Dedifferentiated amniotic fluid mesenchymal stem cell (primary cell): ENCODE results near the gene UGT2B28.
"Not testable (repeated sequence)": the region's sequence is repeated elsewhere in the genome, so short reads cannot be mapped to it uniquely, and the experiment has no call there.

Source experiments
- DNase-seq: peaks from one replicate; pipeline ENCODE4 v3.0.0-alpha.2; 2016; ENCODE audit errors: extremely low spot score

UGT2B28 gene

DNA sequence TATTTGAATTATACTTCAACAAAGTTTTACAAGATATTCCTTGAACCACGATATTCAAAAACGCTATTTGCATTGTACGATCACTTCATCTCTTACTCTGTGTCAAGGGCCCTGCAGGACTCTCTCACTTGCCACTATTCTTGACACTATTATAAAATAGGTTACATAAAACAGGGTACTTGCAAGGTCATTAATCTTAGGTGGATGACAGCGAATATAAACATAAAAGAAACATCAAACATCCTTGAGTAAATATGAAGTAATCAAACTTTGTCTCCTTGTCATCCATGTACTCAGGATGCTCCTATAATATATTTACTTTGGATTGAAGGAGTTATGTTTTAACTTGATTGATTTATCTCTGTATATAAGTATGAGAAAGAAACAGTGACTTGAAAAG, at the start of gene UGT2B28:
TSS of gene UGT2B28 (plus strand) at position 395 of the 400 bp plus-strand sequence. CDS start 26 bp downstream, outside the sequence.
- not testable (repeated sequence) for DNase-seq

DNA sequence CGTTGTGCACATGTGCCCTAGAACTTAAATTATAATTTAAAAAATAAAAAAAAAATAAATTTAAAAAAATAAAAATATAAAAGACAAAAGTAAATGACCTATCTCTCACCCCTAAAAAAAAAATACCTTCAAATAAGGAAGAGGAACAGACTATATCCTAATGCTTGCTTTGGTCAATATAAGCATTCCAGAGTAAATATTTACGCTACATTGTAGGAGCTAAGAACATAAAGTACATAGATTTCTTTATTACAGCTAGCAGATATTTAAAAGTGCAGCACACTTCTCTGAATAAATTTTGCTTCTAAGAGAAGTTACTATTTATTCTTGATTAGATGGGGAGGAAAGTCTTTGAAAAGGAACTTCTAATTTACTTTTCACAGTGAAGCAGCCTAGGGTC, 41.2 kb upstream of the UGT2B28 start:
- DNase-seq, result no peak

DNA sequence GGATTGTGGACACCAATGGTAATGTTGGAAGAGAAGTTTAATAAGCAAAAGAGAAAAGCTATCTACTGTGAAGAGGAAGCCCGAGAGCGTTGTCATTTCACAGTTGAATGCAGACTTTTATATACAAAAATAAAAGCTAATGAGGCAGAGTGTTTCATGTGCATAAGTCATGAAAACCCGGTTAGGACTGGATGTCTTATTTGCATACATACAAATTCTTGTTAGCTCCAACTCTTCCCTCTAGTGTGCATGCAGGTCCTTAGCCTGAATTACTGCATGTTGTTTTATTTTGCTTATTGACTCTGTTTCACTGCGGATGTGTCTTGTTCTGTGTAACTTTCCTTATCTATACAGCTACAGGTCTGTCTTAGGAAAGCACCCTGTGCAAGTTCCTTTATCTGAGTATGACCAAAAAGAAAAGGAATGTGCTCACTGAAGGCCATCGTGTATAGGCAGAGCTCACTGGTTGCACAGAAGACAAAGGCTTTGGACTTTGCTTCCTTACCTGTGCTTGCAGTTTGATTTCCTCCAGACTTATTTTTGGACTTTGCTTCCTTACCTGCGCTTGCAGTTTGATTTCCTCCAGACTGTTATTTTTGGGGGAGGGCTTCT, 40.6 kb upstream of the UGT2B28 start:
- no peak for DNase-seq

DNA sequence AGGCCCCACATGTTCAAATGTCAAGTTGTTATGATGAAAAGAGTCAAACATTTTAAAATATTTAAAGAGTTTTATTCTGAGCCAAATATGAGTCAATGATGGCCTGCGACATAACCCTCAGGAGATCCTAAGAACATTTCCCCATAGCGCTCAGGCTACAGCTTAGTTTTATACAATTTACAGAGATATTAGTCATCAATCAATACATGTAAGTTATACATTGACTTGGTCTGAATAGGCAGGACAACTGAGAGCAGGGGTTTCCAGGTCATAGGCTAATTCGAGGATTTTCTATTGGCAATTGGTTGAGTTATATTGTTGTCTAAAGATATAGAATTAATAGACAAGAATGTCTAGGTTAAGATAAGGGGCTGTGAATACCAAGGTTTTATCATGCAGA, 39.5 kb upstream of the UGT2B28 start:
- not testable (repeated sequence) for DNase-seq

DNA sequence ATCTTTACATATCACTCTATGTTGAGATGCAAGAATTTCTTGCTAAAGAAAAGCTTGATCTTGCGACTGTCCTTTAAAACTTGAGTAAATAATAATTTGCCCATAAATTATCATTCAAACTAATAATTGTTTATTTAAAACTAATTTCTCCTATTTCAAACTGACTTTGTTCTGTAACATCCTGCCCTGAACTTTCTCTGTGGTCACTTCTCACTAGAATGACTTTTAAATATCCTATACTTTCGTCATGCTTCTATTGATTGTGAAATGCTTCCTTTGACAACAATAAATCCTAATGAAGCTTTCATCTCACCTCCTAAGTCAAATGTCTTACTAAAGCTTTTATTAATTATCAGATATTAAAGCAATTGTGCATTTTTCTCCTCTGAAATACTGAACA, 38.5 kb upstream of the UGT2B28 start:
- not testable (repeated sequence) for DNase-seq

DNA sequence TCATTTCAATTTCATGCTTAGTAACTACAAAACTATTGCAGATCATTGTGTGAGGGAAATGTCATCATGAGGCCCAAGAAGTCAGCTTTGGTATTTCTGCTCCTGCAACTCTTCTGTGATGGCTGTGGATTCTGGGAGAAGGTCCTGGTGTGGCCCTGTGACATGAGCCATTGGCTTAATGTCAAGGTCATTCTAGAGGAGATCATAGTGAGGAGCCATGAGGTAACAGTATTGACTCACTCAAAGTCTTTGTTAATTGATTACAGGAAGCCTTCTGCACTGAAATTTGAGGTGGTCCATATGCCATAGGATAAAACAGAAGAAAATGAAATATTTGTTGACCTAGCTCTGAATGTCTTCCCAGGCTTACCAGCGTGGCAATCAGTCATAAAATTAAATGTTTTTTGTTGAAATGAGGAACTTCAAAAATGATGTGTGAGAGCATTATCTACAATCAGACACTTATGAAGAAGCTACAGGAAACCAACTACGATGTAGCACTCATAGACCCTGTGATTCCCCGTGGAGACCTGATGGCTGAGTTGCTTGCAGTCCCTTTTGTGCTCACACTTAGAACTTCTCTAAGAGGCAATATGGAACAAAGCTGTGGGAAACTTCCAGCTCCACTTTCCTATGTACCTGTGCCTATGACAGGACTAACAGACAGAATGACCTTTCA, 37.6 kb upstream of the UGT2B28 start:
- not testable (repeated sequence) for DNase-seq

DNA sequence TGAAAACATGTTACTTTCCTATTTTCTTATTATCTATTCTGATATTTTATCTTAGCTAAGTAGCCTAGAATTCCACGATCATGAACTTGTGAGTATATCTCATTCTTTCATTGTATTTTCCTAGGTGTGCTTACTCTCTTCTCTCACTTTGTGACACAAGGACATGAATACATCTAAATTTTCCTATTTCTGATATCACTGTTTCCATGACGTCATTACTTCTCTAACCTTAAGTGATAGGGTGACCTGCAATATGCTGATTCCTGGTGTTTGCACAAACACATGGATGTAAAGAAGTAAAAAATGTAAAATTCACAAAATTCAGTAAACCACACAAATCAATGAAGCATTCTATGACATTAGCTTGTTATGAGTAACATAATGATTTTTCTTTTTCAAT, 29.4 kb upstream of the UGT2B28 start:
- not testable (repeated sequence) for DNase-seq

DNA sequence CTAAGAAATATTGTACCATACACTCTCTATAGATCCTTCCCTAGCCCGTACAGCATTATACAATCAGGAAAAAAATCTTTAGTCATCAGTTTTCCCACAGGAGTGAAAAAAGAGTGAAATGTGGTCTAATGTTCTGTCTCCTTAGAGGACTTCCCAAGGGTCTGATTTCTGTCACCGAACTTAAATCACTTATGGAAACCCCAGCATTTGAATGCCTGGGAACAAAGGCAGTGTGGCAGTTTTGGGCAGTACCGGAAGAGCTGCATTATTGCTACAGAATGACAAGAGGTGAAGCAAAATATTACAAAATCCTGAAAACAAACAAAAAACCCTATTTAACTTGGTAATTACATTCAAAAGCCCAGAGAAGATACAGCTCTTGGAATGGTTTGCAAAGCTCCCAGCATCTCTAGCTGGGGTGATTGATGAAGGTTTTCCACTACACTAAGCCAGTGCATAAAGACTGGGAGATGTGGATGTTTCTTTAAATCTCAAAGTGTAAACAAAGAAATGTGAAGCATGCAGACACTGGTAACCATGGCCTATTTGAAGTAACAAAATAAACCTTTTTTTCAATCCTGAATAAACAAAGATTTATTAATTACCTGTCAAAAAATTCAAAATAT, 27.0 kb upstream of the UGT2B28 start:
- DNase-seq, result not testable (repeated sequence)

DNA sequence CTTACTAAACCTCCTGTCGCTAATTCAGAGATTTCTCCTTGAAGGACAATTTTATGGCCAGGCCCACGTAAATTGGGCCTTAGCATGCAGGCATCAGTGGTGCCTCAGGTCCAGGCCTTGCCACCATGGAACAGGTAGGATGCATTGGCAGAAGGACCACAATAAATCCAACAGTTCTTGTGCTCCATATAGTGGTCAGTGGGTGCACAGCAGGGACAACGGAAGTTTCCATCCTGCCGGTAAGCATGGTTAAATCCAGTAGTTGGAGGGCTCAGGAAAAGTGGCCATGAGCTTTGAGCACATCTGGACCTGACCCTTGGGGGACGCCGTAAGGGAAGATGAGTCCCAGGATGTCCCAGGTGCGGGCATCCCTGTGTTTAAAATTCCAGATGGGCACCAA, 11.7 kb upstream of the UGT2B28 start:
- DNase-seq, result not testable (repeated sequence)

DNA sequence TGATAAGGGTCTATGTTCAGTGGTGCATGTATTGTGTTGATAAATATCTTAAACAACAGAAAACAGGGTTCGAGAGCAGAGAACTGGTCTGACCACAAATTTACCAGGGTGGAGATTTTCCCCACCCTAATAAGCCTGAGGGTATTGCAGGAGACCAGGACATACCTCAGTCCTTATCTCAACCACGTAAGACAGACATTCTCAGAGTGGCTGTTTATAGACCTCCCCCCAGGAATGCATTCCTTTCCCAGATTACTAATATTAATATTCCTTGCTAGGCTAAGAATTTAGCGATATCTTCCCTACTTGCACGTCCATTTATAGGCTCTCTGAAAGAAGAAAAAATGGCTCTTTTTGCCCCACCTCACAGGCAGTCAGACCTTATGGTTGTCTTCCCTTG, 16.1 kb downstream of the UGT2B28 start:
- not testable (repeated sequence) for DNase-seq

DNA sequence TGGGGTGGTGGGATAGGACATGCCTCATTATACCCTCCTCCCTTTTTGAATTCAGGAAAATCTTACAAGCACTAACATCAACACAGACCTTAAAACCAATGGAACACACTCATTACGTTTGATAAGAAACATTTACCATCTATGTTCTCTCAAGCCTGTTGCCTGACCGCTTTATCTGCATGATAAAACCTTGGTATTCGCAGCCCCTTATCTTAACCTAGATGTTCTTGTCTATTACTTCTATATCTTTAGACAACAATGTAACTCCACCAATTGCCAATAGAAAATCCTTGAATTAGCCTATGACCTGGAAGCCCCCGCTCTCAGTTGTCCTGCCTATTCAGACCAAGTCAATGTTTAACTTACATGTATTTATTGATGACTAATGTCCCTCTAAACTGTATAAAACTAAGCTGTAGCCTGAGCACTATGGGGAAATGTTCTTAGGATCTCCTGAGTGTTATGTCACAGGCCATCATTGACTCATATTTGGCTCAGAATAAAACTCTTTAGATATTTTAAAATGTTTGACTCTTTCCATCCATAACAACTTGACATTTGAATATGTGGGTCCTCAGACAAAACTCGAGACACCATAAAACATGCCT, 28.3 kb downstream of the UGT2B28 start:
- not testable (repeated sequence) for DNase-seq

DNA sequence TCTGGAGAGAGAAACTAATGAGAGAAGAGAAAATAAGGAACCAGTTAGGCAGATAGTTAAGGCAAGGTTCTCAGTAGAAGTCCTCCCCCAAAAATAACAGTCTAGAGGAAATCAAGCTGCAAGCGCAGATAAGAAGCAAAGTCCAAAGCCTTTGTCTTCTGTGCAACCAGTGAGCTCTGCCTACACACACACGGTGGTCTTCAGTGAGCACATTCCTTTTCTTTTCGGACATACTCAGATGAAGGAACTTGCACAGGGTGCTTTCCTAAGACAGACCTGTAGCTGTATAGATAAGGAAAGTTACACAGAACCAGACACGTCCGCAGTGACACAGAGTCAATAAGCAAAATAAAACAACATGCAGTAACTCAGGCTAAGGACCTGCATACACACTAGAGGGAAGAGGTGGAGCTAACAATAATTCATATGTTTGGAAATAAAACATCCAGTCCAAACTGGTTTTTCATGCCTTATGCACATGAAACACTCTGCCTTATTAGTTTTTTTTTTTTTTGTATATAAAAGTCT, 29.3 kb downstream of the UGT2B28 start:
- not testable (repeated sequence) for DNase-seq

DNA sequence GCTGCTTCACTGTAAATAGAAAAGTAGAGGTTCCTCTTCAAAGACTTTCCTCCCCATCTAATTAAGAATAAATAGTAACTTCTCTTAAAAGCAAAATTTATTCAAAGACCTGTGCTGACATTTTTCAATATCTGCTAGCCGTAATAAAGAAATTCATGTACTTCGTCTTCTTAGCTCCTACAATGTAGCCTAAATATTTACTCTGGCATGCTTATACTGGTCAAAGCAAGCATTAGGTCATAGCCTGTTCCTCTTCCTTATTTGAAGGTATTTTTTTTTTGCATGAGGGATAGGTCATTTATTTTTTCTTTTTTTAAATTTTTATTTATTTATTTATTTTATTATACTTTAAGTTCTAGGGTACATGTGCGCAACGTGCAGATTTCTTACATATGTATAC, 30.0 kb downstream of the UGT2B28 start:
- DNase-seq, result not testable (repeated sequence)

DNA sequence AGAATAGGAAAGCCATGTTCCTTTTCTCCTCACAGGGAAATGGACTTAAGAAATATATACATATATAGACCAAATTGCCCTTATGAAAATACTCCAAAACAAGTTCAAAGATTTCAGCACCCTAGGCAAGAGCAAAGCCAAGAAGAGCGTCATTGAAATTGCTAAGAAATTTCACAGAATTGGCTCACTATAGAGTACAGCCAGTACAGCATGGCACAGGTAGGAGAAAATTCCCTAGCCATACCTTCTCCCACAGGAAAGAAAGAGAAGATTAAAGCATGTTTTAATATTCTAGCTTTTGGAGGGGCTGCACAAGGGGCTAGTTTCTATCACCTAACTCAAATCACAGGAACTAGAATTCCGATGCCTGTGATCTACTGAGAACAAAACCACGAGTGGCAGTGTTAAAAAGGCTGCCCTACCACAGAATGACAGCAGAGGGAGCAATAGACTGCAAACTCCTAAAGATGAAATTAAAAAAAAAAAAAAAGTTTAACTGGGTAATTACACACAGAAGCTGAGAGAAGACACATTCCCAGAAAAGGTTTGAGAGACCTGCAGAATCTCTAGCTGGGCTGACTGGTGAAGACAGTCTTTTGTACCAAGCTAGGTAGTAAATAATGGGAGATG, 37.5 kb downstream of the UGT2B28 start:
- DNase-seq, result peak; percentile 20

DNA sequence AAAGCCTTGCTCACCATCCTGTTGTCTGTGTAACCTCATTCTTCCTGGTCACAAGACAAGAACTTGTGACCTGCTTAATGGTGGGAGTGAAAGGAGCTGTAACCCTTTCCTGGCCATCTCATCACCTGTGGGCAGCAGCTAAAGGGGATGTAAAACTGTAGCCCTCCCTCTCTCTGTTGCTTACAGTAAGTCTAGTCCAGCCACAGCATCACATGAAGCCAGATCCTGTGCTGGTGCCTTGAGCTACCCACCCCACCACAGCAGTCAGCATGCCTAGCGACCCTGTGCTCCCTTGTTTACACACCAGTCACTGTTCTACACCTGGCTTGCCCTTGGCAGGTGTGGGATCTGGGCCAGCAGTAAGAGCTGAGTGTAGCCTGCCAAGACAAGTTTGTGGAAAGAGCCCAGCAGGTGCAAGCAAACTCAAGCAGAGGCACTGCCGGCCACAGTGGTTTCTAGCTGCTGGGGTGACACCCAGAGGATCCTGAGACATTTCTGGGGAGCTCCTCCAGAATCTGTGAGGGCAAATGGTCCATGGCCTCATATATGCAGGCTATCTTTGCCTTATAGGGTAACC, 41.0 kb downstream of the UGT2B28 start:
- DNase-seq, result no peak

DNA sequence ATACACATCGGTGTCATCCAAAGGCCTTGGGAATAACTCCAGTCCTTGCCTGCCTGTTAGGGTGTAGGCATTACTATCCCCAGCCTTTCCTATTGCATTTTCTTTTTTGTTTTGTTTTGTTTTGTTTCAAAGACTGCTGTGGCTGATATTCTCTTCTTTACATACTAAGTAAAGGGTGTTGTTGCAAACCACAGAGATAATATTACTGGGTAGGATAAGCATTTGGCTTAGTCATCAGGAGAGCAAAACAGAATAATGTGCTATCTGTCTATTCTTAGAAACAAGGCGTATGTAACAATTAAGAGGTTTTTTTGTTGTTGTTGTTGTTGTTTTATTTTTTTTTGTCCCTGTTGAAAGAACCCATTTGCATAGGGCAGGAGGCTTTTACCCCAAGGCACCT, 41.8 kb downstream of the UGT2B28 start:
- peak; percentile 50 for DNase-seq

DNA sequence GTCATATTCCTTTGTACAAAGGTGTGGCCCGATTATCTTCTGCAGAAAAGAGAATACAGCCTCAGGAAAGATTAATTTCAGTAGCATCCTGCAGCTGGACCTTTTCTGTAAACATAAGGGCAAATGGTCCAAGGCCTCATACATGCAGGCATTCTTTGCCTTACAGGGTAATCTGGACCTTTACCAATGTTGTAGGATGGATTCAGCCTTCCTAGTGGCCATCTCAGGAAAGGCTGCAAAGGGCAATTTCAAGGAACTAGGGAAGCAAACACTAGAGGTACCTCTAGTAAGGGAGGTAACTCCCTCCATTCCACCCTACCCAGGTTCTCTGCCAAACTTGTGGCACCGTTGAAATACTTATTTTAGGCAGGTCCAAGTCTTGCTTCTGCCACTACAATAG, 43.0 kb downstream of the UGT2B28 start:
- DNase-seq, result no peak

DNA sequence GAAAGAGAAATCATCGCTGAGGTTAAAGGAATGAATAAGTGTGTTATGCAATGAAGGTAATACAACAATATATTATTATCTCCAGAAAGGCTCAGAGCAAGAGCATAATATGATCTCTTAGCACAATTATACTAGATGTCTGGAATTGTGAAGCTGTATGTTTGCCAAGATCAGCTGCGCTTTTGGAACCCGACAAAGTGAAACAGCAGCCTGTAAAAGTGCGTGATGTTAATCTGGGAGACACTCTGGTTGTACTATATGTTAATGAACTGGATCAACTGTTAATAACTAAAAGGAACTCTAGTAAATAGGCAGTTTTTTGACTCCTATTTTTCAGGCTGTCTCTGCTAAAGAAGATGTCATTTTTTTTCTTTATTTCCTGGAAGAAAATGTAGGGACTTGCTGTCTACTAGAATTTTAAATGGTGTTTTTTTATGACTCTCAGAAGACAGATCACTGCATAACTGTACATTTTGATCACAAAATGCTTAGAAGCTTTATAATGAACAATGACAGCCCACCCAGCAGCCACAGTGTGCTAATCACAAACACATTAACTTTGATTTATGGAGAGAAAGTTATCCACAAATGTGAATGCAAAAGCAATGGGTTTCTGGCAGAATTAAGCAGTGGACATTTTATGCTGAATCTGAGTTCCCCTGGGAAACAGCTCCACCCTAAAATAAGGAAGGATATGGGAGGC, 50.2 kb downstream of the UGT2B28 start:
- no peak for DNase-seq

DNA sequence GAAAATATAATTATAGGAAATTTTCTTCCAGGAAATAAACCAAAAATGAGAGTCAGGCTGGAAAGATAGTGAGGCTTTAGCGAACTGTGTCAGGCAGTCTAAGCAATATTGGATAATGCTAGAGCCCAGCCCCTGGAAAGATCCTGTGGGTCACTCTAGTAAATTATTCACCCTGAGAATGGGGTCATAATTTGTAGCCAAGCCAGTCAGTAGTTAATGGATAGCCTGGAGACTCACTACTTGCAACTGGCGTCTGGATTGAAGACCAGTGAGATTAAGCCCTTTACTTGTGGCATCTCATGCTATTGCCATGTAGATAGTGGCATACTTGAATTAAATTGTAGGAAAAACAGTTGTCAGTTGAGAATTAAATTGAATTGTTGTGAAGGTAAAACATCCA, 51.0 kb downstream of the UGT2B28 start:
- not testable (repeated sequence) for DNase-seq

DNA sequence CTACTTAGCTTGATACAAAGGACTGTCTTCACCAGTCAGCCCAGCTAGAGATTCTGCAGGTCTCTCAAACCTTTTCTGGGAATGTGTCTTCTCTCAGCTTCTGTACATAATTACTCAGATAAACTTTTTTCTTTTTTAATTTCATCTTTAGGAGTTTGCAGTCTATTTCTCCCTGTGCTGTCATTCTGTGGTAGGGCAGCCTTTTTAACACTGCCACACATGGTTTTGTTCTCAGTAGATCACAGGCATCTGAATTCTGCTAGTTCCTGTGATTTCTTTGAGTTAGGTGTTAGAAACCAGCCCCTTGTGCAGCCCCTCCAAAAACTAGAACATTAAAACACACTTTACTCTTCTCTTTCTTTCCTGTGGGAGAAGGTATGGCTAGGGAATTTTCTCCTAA, 55.2 kb downstream of the UGT2B28 start:
- not testable (repeated sequence) for DNase-seq

DNA sequence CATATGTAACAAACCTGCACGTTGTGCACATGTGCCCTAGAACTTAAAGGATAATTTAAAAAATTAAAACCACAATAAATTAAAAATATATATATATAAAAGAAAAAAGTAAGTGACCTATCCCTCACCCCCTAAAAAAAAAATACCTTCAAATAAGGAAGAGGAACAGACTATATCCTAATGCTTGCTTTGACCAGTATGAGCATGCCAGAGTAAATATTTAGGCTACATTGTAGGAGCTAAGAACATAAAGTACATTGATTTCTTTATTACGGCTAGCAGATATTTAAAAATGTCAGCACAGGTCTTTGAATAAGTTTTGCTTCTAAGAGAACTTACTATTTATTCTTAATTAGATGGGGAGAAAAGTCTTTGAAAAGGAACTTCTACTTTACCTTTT, 62.8 kb downstream of the UGT2B28 start:
- not testable (repeated sequence) for DNase-seq
